ENCODE measurements around the gene LTBP1. TPM values are rescaled to one million over a fixed set of nuclear protein-coding genes. Genes with fewer than 3 reads are reported as not detected.
"Not testable (repeated sequence)": the region's sequence is repeated elsewhere in the genome, so short reads cannot be mapped to it uniquely, and the experiment has no call there.

Gene LTBP1
- total RNA-seq, 1 donor from 2014 or later = 36.0 TPM

DNA sequence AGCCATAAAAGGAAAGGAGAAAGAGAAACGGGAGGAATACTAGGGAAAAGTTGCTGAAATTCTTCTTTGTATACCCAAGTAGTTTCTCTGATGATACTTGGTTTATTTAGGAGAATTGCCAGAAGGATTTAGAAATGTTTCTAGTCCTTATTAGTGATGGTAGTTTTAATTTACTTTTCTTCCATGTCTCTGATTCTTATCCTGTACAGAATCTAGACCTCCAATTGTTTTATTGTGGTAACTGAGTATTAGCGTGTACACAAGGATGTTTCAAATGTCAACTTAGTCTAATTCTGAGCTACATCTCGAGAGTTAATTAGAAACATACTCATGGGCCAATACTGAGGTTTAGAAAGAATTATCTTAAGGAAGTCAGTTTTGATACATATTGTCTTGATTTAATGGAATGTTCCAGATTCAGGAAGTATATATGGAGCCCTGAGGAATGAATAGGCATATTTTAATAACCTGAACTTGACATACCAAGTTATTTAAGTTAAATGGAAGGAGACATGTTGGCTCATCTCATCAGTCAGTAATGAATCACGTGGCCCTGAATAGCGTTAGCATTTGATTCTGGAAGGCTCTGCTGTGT is 219.6 kb downstream of the LTBP1 start:
- H3K4me3 ChIP-seq = no peak overlapping the region
- TF ChIP-seq, protein P1, sequence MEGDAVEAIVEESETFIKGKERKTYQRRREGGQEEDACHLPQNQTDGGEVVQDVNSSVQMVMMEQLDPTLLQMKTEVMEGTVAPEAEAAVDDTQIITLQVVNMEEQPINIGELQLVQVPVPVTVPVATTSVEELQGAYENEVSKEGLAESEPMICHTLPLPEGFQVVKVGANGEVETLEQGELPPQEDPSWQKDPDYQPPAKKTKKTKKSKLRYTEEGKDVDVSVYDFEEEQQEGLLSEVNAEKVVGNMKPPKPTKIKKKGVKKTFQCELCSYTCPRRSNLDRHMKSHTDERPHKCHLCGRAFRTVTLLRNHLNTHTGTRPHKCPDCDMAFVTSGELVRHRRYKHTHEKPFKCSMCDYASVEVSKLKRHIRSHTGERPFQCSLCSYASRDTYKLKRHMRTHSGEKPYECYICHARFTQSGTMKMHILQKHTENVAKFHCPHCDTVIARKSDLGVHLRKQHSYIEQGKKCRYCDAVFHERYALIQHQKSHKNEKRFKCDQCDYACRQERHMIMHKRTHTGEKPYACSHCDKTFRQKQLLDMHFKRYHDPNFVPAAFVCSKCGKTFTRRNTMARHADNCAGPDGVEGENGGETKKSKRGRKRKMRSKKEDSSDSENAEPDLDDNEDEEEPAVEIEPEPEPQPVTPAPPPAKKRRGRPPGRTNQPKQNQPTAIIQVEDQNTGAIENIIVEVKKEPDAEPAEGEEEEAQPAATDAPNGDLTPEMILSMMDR (IDR thresholded peaks at IDR 0.05) = no peak
- intact Hi-C loops (cut with DNase I) = no loop called here
- DNase-seq (no peak), ATAC-seq (no peak)
- no peak overlapping the region for H3K27ac ChIP-seq
- H3K36me3 ChIP-seq = no peaks in the 10 kb centered on the region
- H3K27me3 ChIP-seq = no peaks in the 10 kb centered on the region
- no peaks in the 10 kb centered on the region for H3K9me3 ChIP-seq
- H3K4me1 ChIP-seq = no peaks in the 10 kb centered on the region

GRCh38 chr2:33167622-33168245 is 221.0 kb downstream of the LTBP1 start:
- no peak for DNase-seq
- no peaks in the 10 kb centered on the region for H3K27me3 ChIP-seq
- intact Hi-C loops (cut with DNase I) = no loop called here
- no peaks in the 10 kb centered on the region for H3K4me1 ChIP-seq
- H3K9me3 ChIP-seq = no peaks in the 10 kb centered on the region
- TF ChIP-seq, protein P1 (IDR thresholded peaks at IDR 0.05) = no peak
- ATAC-seq = no peak
- no peaks in the 10 kb centered on the region for H3K36me3 ChIP-seq
- H3K4me3 ChIP-seq = no peak overlapping the region
- H3K27ac ChIP-seq = no peak overlapping the region

GRCh38 chr2:33168425-33168824 is 221.7 kb downstream of the LTBP1 start:
- TF ChIP-seq, protein P1 (IDR thresholded peaks at IDR 0.05) = no peak
- DNase-seq (no peak), ATAC-seq (no peak)
- Histone ChIP-seq H3K27ac (no peak overlapping the region), H3K4me3 (no peak overlapping the region), H3K27me3 (no peaks in the 10 kb centered on the region), H3K4me1 (no peaks in the 10 kb centered on the region), H3K9me3 (no peaks in the 10 kb centered on the region), H3K36me3 (no peaks in the 10 kb centered on the region)
- intact Hi-C loops (cut with DNase I) = no loop called here

- Histone ChIP-seq H3K27me3 (no peaks in the 10 kb centered on the region), H3K4me3 (no peak overlapping the region), H3K36me3 (no peaks in the 10 kb centered on the region), H3K9me3 (no peaks in the 10 kb centered on the region), H3K27ac (no peak overlapping the region), H3K4me1 (no peaks in the 10 kb centered on the region)
- TF ChIP-seq, protein P1 (IDR thresholded peaks at IDR 0.05) = no peak
- DNase-seq (no peak), ATAC-seq (no peak)
- intact Hi-C loops (cut with DNase I) = no loop called here
Measured at GRCh38 chr2:33168922-33169321, 222.2 kb downstream of the LTBP1 start.

DNA sequence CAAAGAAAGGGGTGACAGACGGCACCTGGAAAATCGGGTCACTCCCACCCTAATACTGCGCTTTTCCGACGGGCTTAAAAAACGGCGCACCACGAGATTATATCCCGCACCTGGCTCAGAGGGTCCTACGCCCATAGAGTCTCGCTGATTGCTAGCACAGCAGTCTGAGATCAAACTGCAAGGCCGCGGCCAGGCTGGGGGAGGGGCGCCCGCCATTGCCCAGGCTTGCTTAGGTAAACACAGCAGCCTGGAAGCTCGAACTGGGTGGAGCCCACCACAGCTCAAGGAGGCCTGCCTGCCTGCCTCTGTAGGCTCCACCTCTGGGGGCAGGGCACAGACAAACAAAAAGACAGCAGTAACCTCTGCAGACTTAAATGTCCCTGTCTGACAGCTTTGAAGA is 223.5 kb downstream of the LTBP1 start:
- H3K9me3 ChIP-seq; ATAC-seq; H3K4me1 ChIP-seq; intact Hi-C loops (cut with DNase I); H3K36me3 ChIP-seq; H3K27ac ChIP-seq; DNase-seq; H3K27me3 ChIP-seq; H3K4me3 ChIP-seq: not testable (repeated sequence)

DNA sequence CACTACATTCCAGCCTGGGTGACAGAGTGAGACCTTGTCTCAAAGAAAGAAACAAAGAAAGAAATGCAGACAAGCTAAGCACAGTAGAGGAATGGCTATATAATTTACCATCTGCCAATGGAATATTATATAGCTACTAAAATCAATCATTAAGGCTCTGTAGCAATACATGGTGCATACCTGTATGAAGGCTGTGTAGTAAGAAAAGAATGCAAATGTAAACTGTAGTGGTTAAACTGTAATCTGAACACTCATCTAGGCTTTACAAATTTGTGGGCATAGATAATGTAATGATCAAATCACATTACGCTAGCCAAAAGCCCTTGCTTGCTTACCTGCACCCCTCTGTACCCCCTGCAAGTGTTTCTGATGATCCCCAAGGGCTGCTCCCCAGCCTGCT is 230.9 kb downstream of the LTBP1 start:
- no peaks in the 10 kb centered on the region for H3K27me3 ChIP-seq
- TF ChIP-seq, protein P1 (IDR thresholded peaks at IDR 0.05) = no peak
- no peak overlapping the region for H3K27ac ChIP-seq
- no peaks in the 10 kb centered on the region for H3K4me1 ChIP-seq
- no peaks in the 10 kb centered on the region for H3K9me3 ChIP-seq
- no peak for ATAC-seq
- H3K36me3 ChIP-seq = no peaks in the 10 kb centered on the region
- no peak overlapping the region for H3K4me3 ChIP-seq
- intact Hi-C loops (cut with DNase I) = no loop called here
- no peak for DNase-seq
